Panc1 (cell line): ENCODE data around the gene LSM4. TPM values are rescaled to one million over a fixed set of nuclear protein-coding genes. Genes with fewer than 3 reads are reported as not detected.

Experiments used
- ATAC-seq: fragments of 200-7000 bp; cut with Tn5 transposase; 2 replicates; pipeline ENCODE4 v1.9.1; 2020; ENCODE audit warnings: mild to moderate bottlenecking, moderate library complexity
- BruUV-seq: library from RNA; stranded (reverse); fragments of 400-500 nt; replicated peaks from 2 replicates; lab custom pipeline; 2021; lab: Mats Ljungman, UMichigan
- CTCF ChIA-PET: fragments of 300-600 bp; sonication (Branson Sonifier 250); formaldehyde crosslinking; loops from one replicate; lab custom pipeline; 2022; ENCODE audit warnings: antibody characterized with exemption; lab: Charles Lee
- POLR2A ChIA-PET: fragments of 300-600 bp; sonication (Branson Sonifier 250); formaldehyde crosslinking; loops from one replicate; lab custom pipeline; 2022; ENCODE audit warnings: antibody characterized with exemption; lab: Charles Lee
- DNase-seq: peaks from one replicate; pipeline ENCODE4 v3.0.0-alpha.2; 2010; ENCODE audit warnings: low read depth, low spot score
- H3K27ac ChIP-seq: 2 replicates; pipeline ENCODE4 v1.5.1; 2011; ENCODE audit warnings: mild to moderate bottlenecking, low read length, inconsistent platforms
- H3K27me3 ChIP-seq: fragments of 200-500 bp; sonication (Bioruptor generic); 2 replicates; pipeline ENCODE4 v1.6.0; 2014; ENCODE audit warnings: low read length, inconsistent platforms; ENCODE audit not compliant: control insufficient read depth, insufficient read depth
- H3K36me3 ChIP-seq: fragments of 200-500 bp; sonication (Bioruptor generic); 2 replicates; pipeline ENCODE4 v1.5.1; 2014; ENCODE audit warnings: inconsistent platforms, mild to moderate bottlenecking, low read length, moderate library complexity; ENCODE audit not compliant: control insufficient read depth, insufficient read depth
- H3K4me1 ChIP-seq: 2 replicates; pipeline ENCODE4 v1.5.1; 2011; ENCODE audit warnings: inconsistent platforms, mild to moderate bottlenecking, low read length, moderate library complexity; ENCODE audit not compliant: control insufficient read depth, insufficient read depth
- H3K4me3 ChIP-seq, 2 experiments: 2 replicates each; pipeline ENCODE4 v1.5.1; 2011 to 2012; ENCODE audit warnings: low read depth in 2 of 2, low read length in 2 of 2, mild to moderate bottlenecking in 2 of 2, inconsistent platforms in 1 of 2, moderate library complexity in 1 of 2
- H3K9me3 ChIP-seq: fragments of 200-500 bp; sonication (Bioruptor generic); 2 replicates; pipeline ENCODE4 v1.5.1; 2014; ENCODE audit warnings: low read depth, mild to moderate bottlenecking, inconsistent platforms, low read length, moderate library complexity; ENCODE audit not compliant: control insufficient read depth, insufficient read depth
- CTCF ChIP-seq: fragments of 450-650 bp; IDR thresholded peaks from 2 replicates; pipeline ENCODE4 v1.5.1; 2017; ENCODE audit warnings: mild to moderate bottlenecking
- POLR2AphosphoS5 ChIP-seq: IDR thresholded peaks from 2 replicates; pipeline ENCODE4 v1.6.1; 2012; ENCODE audit warnings: mild to moderate bottlenecking, low read depth, low read length, moderate library complexity
- REST ChIP-seq, 2 experiments: IDR thresholded peaks; 2 replicates each; pipeline ENCODE4 v1.6.1; 2011 to 2012; ENCODE audit warnings: low read depth in 2 of 2, control low read depth in 1 of 2, low read length in 1 of 2, mild to moderate bottlenecking in 1 of 2, moderate library complexity in 1 of 2; ENCODE audit not compliant: insufficient read depth in 1 of 2
- SIN3A ChIP-seq: IDR thresholded peaks from 2 replicates; pipeline ENCODE4 v1.6.1; 2012; ENCODE audit warnings: low read depth, mild to moderate bottlenecking, low read length, moderate library complexity, borderline replicate concordance; ENCODE audit not compliant: insufficient read depth
- TCF7L2 ChIP-seq: IDR thresholded peaks from 2 replicates; pipeline ENCODE4 v1.6.1; 2011; ENCODE audit warnings: mild to moderate bottlenecking, low read depth, low read length, inconsistent platforms
- in situ Hi-C: cut with HindIII; loops from 2 replicates; pipeline ENCODE4 v1.10.0; 2016; ENCODE audit warnings: low sequenced_read_pairs, low pct_unique_long_range_greater_than_20kb
- intact Hi-C: fragments of 100-400 bp; cut with micrococcal nuclease; formaldehyde crosslinking; loops from one replicate; pipeline ENCODE4 v1.10.0; 2022; ENCODE audit not compliant: unreplicated experiment
- total RNA-seq: library from RNA; stranded (reverse); gene quantifications from one replicate; pipeline ENCODE4 v1.2.1, GENCODE V29; 2021; ENCODE audit not compliant: unreplicated experiment

The LSM4 gene
- total RNA-seq, 1 experiment from 2014 or later, result 209 TPM

GRCh38 chr19:18317961-18318800, 4.7 kb downstream of the LSM4 start:
- POLR2A ChIA-PET, result interaction anchor here (0.5 kb wide), 1 partner anchor 390 kb away, joined by 5 read pairs; no protein-coding TSS in a partner anchor
- BruUV-seq, result no TSS peak
- intact Hi-C loops (no loop called here), in situ Hi-C loops (no loop called here)
- CTCF ChIA-PET, result no interaction called here
- H3K27me3 ChIP-seq, result no peaks in the 10 kb centered on the region
- no peaks in the 10 kb centered on the region for H3K9me3 ChIP-seq
- DNase-seq, result no peak
- TF ChIP-seq SIN3A (no peak), POLR2AphosphoS5 (no peak), CTCF (no peak), REST (IDR thresholded peaks at IDR 0.05; ENCODE audit: insufficient read depth in 1 of 2, low read depth in 2 of 2, low read length in 1 of 2) (no peak), TCF7L2 (no peak)
- H3K4me1 ChIP-seq, result peaks cover 16% of the 10 kb centered on the region; the same call in 1 of the 2 replicates
- H3K36me3 ChIP-seq, result no peaks in the 10 kb centered on the region; the same call in 1 of the 2 replicates
- ATAC-seq, result no peak
- H3K27ac ChIP-seq, result no peak overlapping the region
- no peak overlapping the region for H3K4me3 ChIP-seq

- H3K36me3 ChIP-seq, result no peaks in the 10 kb centered on the region
- H3K9me3 ChIP-seq, result no peaks in the 10 kb centered on the region
- H3K4me1 ChIP-seq, result peaks cover 13% of the 10 kb centered on the region; the same call in 1 of the 2 replicates
- CTCF ChIA-PET, result no interaction called here
- POLR2A ChIA-PET, result no interaction called here
- DNase-seq (no peak), ATAC-seq (no peak)
- H3K4me3 ChIP-seq, result no peak overlapping the region
- in situ Hi-C loops (no loop called here), intact Hi-C loops (no loop called here)
- no peak for TF ChIP-seq POLR2AphosphoS5
- no peak for TF ChIP-seq TCF7L2
- no peak for TF ChIP-seq CTCF
- no peak for TF ChIP-seq REST (IDR thresholded peaks at IDR 0.05; ENCODE audit: insufficient read depth in 1 of 2, low read depth in 2 of 2, low read length in 1 of 2)
- TF ChIP-seq SIN3A, result no peak
- no peaks in the 10 kb centered on the region for H3K27me3 ChIP-seq
- no TSS peak for BruUV-seq
- H3K27ac ChIP-seq, result no peak overlapping the region
Observed at GRCh38 chr19:18313398-18313797, 9.5 kb downstream of the LSM4 start.
